ENCODE measurements around the gene PJVK. TPM values are rescaled to one million over a fixed set of nuclear protein-coding genes. Genes with fewer than 3 reads are reported as not detected.

The PJVK gene
- total and polyA plus RNA-seq, 9 of the 15 experiments (the other 6 are each of a cell fraction or from before 2014, with no cell fraction given), result 0.11 to 1.5 (median 0.73) TPM

DNA sequence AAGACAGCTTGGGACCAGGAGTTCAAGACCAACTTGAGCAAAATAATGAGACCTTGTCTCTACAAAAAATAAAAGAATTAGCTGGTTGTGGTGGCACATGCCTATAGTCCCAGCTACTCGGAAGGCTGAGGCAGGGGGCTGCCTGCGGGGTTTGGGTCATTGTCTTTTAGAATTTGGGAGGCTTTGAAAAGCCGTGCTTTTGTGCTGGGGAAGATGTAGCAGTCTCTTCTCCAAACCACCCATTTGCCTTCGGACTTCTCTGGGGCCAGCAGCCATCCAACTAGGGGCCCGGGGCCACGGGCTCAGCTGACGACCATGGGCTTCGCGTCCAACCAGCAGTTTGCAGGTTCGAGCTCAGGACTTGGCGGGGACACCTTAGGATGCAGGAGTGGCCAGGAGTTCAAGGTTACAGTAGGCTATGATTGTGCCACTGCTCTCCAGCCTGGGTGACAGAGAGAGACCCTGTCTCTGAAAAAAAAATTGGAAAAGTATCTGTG is 6.3 kb downstream of the PJVK start:
- POLR2A ChIA-PET, result interaction anchor here (0.9 kb wide), 1 partner anchor 12 kb away, joined by 3 read pairs; no protein-coding TSS in a partner anchor
- Histone ChIP-seq H3K36me3 (ENCODE audit: control insufficient read depth, insufficient read depth, low read length) (no peaks in the 10 kb centered on the region), H3K9ac (ENCODE audit: insufficient read depth in 1 of 2, low read depth in 2 of 2, low read length in 2 of 2) (0 out of 4 replicates have a peak overlapping the region, but pooled peaks of 1 of the 2 experiments have one; percentile 37), H3K4me2 (ENCODE audit: insufficient read depth, low read length) (no peak overlapping the region), H3K27me3 (ENCODE audit: control insufficient read depth in 2 of 2, insufficient read depth in 2 of 2, low read length in 2 of 2) (no peaks in the 10 kb centered on the region), H4K20me1 (replicated peaks; ENCODE audit: control insufficient read depth, insufficient read depth, low read length) (no peaks in the 10 kb centered on the region), H3K79me2 (ENCODE audit: control insufficient read depth, insufficient read depth, low read length) (no peaks in the 10 kb centered on the region), H3K9me3 (replicated peaks; ENCODE audit: control insufficient read depth, insufficient read depth, low read depth, low read length) (no peaks in the 10 kb centered on the region), H3K27ac (ENCODE audit: extremely low read depth, low read depth, low read length) (no peak overlapping the region), H2AFZ (ENCODE audit: low read depth, low read length) (peak overlapping the region; percentile 14; the same call in 1 of the 2 replicates), H3K9me1 (ENCODE audit: control insufficient read depth, insufficient read depth, low read length) (no peaks in the 10 kb centered on the region), H3K4me3 (no peak overlapping the region), H3K4me1 (replicated peaks in 1 of 2; ENCODE audit: control insufficient read depth in 2 of 2, insufficient read depth in 2 of 2, low read length in 2 of 2) (peaks cover 3 to 4% of the 10 kb centered on the region in 2 experiments; a peak in 3 of 5 replicates)
- in situ Hi-C loops (cut with MboI), result no loop called here
- TF ChIP-seq, protein P1, sequence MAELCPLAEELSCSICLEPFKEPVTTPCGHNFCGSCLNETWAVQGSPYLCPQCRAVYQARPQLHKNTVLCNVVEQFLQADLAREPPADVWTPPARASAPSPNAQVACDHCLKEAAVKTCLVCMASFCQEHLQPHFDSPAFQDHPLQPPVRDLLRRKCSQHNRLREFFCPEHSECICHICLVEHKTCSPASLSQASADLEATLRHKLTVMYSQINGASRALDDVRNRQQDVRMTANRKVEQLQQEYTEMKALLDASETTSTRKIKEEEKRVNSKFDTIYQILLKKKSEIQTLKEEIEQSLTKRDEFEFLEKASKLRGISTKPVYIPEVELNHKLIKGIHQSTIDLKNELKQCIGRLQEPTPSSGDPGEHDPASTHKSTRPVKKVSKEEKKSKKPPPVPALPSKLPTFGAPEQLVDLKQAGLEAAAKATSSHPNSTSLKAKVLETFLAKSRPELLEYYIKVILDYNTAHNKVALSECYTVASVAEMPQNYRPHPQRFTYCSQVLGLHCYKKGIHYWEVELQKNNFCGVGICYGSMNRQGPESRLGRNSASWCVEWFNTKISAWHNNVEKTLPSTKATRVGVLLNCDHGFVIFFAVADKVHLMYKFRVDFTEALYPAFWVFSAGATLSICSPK (IDR thresholded peaks at IDR 0.05; ENCODE audit: borderline replicate concordance), result no peak
- TF ChIP-seq GABPB2 (CRISPR knock-in tag; conservative IDR thresholded peaks at IDR 0.05), result no peak
- no peak for TF ChIP-seq ARID1B (IDR thresholded peaks at IDR 0.05)
- no peak for TF ChIP-seq HDAC6 (IDR thresholded peaks at IDR 0.05; ENCODE audit: low read depth, low read length)
- TF ChIP-seq, protein P2, sequence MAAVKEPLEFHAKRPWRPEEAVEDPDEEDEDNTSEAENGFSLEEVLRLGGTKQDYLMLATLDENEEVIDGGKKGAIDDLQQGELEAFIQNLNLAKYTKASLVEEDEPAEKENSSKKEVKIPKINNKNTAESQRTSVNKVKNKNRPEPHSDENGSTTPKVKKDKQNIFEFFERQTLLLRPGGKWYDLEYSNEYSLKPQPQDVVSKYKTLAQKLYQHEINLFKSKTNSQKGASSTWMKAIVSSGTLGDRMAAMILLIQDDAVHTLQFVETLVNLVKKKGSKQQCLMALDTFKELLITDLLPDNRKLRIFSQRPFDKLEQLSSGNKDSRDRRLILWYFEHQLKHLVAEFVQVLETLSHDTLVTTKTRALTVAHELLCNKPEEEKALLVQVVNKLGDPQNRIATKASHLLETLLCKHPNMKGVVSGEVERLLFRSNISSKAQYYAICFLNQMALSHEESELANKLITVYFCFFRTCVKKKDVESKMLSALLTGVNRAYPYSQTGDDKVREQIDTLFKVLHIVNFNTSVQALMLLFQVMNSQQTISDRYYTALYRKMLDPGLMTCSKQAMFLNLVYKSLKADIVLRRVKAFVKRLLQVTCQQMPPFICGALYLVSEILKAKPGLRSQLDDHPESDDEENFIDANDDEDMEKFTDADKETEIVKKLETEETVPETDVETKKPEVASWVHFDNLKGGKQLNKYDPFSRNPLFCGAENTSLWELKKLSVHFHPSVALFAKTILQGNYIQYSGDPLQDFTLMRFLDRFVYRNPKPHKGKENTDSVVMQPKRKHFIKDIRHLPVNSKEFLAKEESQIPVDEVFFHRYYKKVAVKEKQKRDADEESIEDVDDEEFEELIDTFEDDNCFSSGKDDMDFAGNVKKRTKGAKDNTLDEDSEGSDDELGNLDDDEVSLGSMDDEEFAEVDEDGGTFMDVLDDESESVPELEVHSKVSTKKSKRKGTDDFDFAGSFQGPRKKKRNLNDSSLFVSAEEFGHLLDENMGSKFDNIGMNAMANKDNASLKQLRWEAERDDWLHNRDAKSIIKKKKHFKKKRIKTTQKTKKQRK (IDR thresholded peaks at IDR 0.05; ENCODE audit: borderline replicate concordance, low read depth, low read length), result no peak
- no peak for TF ChIP-seq ILK (tag; IDR thresholded peaks at IDR 0.05; ENCODE audit: borderline replicate concordance, low read depth)
- TF ChIP-seq FOSL1 (tag; conservative IDR thresholded peaks at IDR 0.05), result no peak
- no peak for TF ChIP-seq MEF2D (tag; conservative IDR thresholded peaks at IDR 0.05; ENCODE audit: low read depth)
- no peak for TF ChIP-seq RAD51 (IDR thresholded peaks at IDR 0.05; ENCODE audit: borderline replicate concordance, low read depth)
- FAIRE-seq (no peak), ATAC-seq (peak; percentile 17; the same call in 1 of the 3 replicates), DNase-seq (ENCODE audit: extremely low read depth in 1 of 4, low spot score in 3 of 4) (no peak)
- intact Hi-C loops (cut with micrococcal nuclease), result no loop called here
- CTCF ChIA-PET (ENCODE audit: low intra/inter-chr PET ratio), result no interaction called here
- WGBS (ENCODE audit: insufficient coverage, low coverage, missing lambda C conversion rate), result 52% methylated on average over 11 of the region's 11 CpGs
- BruUV-seq (replicated peaks), result no TSS peak

Data from K562 (cell line).